IMR-90 (cell line): Measurements from ENCODE around the gene LARGE2. TPM values are rescaled to one million over a fixed set of nuclear protein-coding genes. Genes with fewer than 3 reads are reported as not detected.

Experiments
- ATAC-seq: fragments of 200-7000 bp; cut with Tn5 transposase; 2 replicates; pipeline ENCODE4 v1.9.1; 2020; ENCODE audit warnings: low read depth, mild to moderate bottlenecking, moderate library complexity
- BruUV-seq: library from RNA; stranded (reverse); fragments of 400-500 nt; replicated peaks from 2 replicates; lab custom pipeline; 2021; lab: Mats Ljungman, UMichigan
- CTCF ChIA-PET: fragments of 300-600 bp; formaldehyde crosslinking; extraction: SDS; loops from one replicate; lab custom pipeline; 2021; ENCODE audit warnings: antibody characterized with exemption; lab: Yijun Ruan, JAX
- POLR2A ChIA-PET: fragments of 300-600 bp; sonication (Branson Sonifier 250); formaldehyde crosslinking; loops from one replicate; lab custom pipeline; 2022; ENCODE audit warnings: antibody characterized with exemption; ENCODE audit not compliant: unreplicated experiment; lab: Charles Lee
- DNase-seq: peaks from one replicate; pipeline ENCODE4 v3.0.0; 2013
- H2AFZ ChIP-seq: replicated peaks from 2 replicates; pipeline ENCODE3; 2013; ENCODE audit warnings: low read length, mild to moderate bottlenecking; ENCODE audit not compliant: poor library complexity
- H2AK5ac ChIP-seq: 2 replicates; pipeline ENCODE4 v1.6.1; 2013; ENCODE audit warnings: low read depth, low read length, inconsistent platforms
- H2AK9ac ChIP-seq: replicated peaks from 2 replicates; pipeline ENCODE3; 2013; ENCODE audit warnings: mild to moderate bottlenecking, low read depth, low read length, moderate library complexity; ENCODE audit not compliant: poor library complexity
- H2BK120ac ChIP-seq: 2 replicates; pipeline ENCODE4 v1.6.1; 2013; ENCODE audit warnings: low read depth, low read length, inconsistent platforms
- H2BK15ac ChIP-seq: 3 replicates; pipeline ENCODE4 v1.6.1; 2013; ENCODE audit warnings: low read depth, low read length, inconsistent platforms
- H2BK20ac ChIP-seq: 2 replicates; pipeline ENCODE4 v1.6.1; 2013; ENCODE audit warnings: low read depth, mild to moderate bottlenecking, inconsistent platforms, low read length, moderate library complexity
- H2BK5ac ChIP-seq: 2 replicates; pipeline ENCODE4 v1.6.1; 2013; ENCODE audit warnings: mild to moderate bottlenecking, low read depth, low read length, inconsistent platforms; ENCODE audit not compliant: poor library complexity, severe bottlenecking
- H3K14ac ChIP-seq: replicated peaks from 2 replicates; pipeline ENCODE4 v1.6.1; 2013; ENCODE audit warnings: low read depth, low read length, inconsistent platforms
- H3K18ac ChIP-seq: 2 replicates; pipeline ENCODE4 v1.6.1; 2013; ENCODE audit warnings: low read depth, low read length, control low read depth
- H3K23ac ChIP-seq: 2 replicates; pipeline ENCODE4 v1.6.1; 2013; ENCODE audit warnings: low read depth, low read length, inconsistent platforms
- H3K27ac ChIP-seq: 2 replicates; pipeline ENCODE4 v1.5.1; 2013; ENCODE audit warnings: mild to moderate bottlenecking, control low read depth, low read length; ENCODE audit not compliant: insufficient read depth
- H3K27me3 ChIP-seq: 2 replicates; pipeline ENCODE4 v1.6.1; 2013; ENCODE audit warnings: low read length; ENCODE audit not compliant: control insufficient read depth, insufficient read depth
- H3K36me3 ChIP-seq: 2 replicates; pipeline ENCODE4 v1.6.1; 2013; ENCODE audit warnings: low read length, mixed read lengths; ENCODE audit not compliant: control insufficient read depth, insufficient read depth
- H3K4ac ChIP-seq: 2 replicates; pipeline ENCODE4 v1.6.1; 2013; ENCODE audit warnings: low read depth, low read length, inconsistent platforms
- H3K4me1 ChIP-seq: 2 replicates; pipeline ENCODE4 v1.6.1; 2013; ENCODE audit warnings: low read length, mixed read lengths; ENCODE audit not compliant: control insufficient read depth, insufficient read depth
- H3K4me2 ChIP-seq: 2 replicates; pipeline ENCODE4 v1.6.1; 2013; ENCODE audit warnings: low read depth, mild to moderate bottlenecking, control low read depth, low read length, moderate library complexity
- H3K4me3 ChIP-seq: 2 replicates; pipeline ENCODE4 v1.5.1; 2013; ENCODE audit warnings: low read depth, mild to moderate bottlenecking, control low read depth, low read length, moderate library complexity; ENCODE audit not compliant: insufficient read depth
- H3K56ac ChIP-seq: 2 replicates; pipeline ENCODE4 v1.6.1; 2013; ENCODE audit warnings: low read length, inconsistent platforms; ENCODE audit not compliant: insufficient read depth; ENCODE audit errors: extremely low read depth
- H3K79me1 ChIP-seq, 2 experiments: 2 replicates each; pipeline ENCODE4 v1.6.1; 2013; ENCODE audit warnings: low read length in 2 of 2, inconsistent platforms in 1 of 2, low read depth in 1 of 2
- H3K9ac ChIP-seq: 2 replicates; pipeline ENCODE4 v1.6.1; 2013; ENCODE audit warnings: low read depth, low read length, control low read depth
- H3K9me1 ChIP-seq: 2 replicates; pipeline ENCODE4 v1.6.1; 2013; ENCODE audit warnings: low read length, inconsistent platforms; ENCODE audit not compliant: insufficient read depth
- H3K9me3 ChIP-seq: 2 replicates; pipeline ENCODE4 v1.6.1; 2013; ENCODE audit warnings: low read length; ENCODE audit not compliant: control insufficient read depth, insufficient read depth
- H4K20me1 ChIP-seq: 2 replicates; pipeline ENCODE4 v1.6.1; 2013; ENCODE audit warnings: low read length, inconsistent platforms; ENCODE audit not compliant: insufficient read depth
- H4K5ac ChIP-seq: 2 replicates; pipeline ENCODE4 v1.6.1; 2013; ENCODE audit warnings: mild to moderate bottlenecking, low read depth, low read length, control low read depth
- H4K8ac ChIP-seq, 2 experiments: 2 replicates each; pipeline ENCODE4 v1.6.1; 2013; ENCODE audit warnings: low read depth in 2 of 2, low read length in 2 of 2, control low read depth in 1 of 2, inconsistent platforms in 1 of 2
- H4K91ac ChIP-seq: 2 replicates; pipeline ENCODE4 v1.6.1; 2013; ENCODE audit warnings: low read depth, low read length, inconsistent platforms; ENCODE audit not compliant: insufficient read depth
- BHLHE40 ChIP-seq: fragments of 150-350 bp; IDR thresholded peaks from 2 replicates; pipeline ENCODE4 v1.6.1; 2016; ENCODE audit warnings: mild to moderate bottlenecking, low read depth, low read length
- CEBPB ChIP-seq: IDR thresholded peaks from 2 replicates; pipeline ENCODE4 v1.6.1; 2012; ENCODE audit warnings: low read depth, low read length, improper control_type of control experiment
- CHD1 ChIP-seq: IDR thresholded peaks from 2 replicates; pipeline ENCODE4 v1.6.1; 2012; ENCODE audit warnings: low read depth, low read length, improper control_type of control experiment
- CTCF ChIP-seq: conservative IDR thresholded peaks from 2 replicates; pipeline ENCODE4 v1.5.1; 2012; ENCODE audit warnings: mild to moderate bottlenecking, low read depth, low read length, improper control_type of control experiment
- FOS ChIP-seq: fragments of 150-350 bp; IDR thresholded peaks from 2 replicates; pipeline ENCODE4 v1.6.1; 2016; ENCODE audit warnings: low read depth, low read length
- MAFK ChIP-seq: IDR thresholded peaks from 2 replicates; pipeline ENCODE4 v1.6.1; 2012; ENCODE audit warnings: low read depth, low read length, improper control_type of control experiment
- MAZ ChIP-seq: IDR thresholded peaks from 2 replicates; pipeline ENCODE4 v1.6.1; 2012; ENCODE audit warnings: low read depth, mild to moderate bottlenecking, low read length, improper control_type of control experiment, moderate library complexity, borderline replicate concordance
- MXI1 ChIP-seq: IDR thresholded peaks from 2 replicates; pipeline ENCODE4 v1.6.1; 2012; ENCODE audit warnings: low read depth, mild to moderate bottlenecking, low read length, moderate library complexity, borderline replicate concordance
- NFE2L2 ChIP-seq: fragments of 150-350 bp; IDR thresholded peaks from 2 replicates; pipeline ENCODE4 v1.6.1; 2016; ENCODE audit warnings: low read depth, mild to moderate bottlenecking, low read length
- POLR2A ChIP-seq: IDR thresholded peaks from 2 replicates; pipeline ENCODE4 v1.6.1; 2012; ENCODE audit warnings: mild to moderate bottlenecking, low read depth, low read length
- RAD21 ChIP-seq: IDR thresholded peaks from 2 replicates; pipeline ENCODE4 v1.6.1; 2012; ENCODE audit warnings: low read length, improper control_type of control experiment
- RCOR1 ChIP-seq: IDR thresholded peaks from 2 replicates; pipeline ENCODE4 v1.6.1; 2012; ENCODE audit warnings: mild to moderate bottlenecking, low read length, improper control_type of control experiment; ENCODE audit not compliant: insufficient replicate concordance
- RFX5 ChIP-seq: IDR thresholded peaks from 2 replicates; pipeline ENCODE4 v1.8.0; 2012; ENCODE audit warnings: low read depth, mild to moderate bottlenecking, low read length, moderate library complexity
- SMC3 ChIP-seq: fragments of 150-350 bp; IDR thresholded peaks from 2 replicates; pipeline ENCODE4 v1.6.1; 2016; ENCODE audit warnings: low read depth, mild to moderate bottlenecking, antibody characterized with exemption, low read length, moderate library complexity
- USF2 ChIP-seq: fragments of 150-350 bp; IDR thresholded peaks from 2 replicates; pipeline ENCODE4 v1.6.1; 2017; ENCODE audit warnings: mild to moderate bottlenecking, antibody characterized with exemption, low read length, low read depth
- WGBS, 2 experiments: methylation state at CpG; one replicate each; pipeline versions ENCODE4 v1.1.5 to v1.1.7; 2013; ENCODE audit warnings: missing lambda C conversion rate in 2 of 2; ENCODE audit not compliant: insufficient read length in 1 of 2; ENCODE audit errors: extremely low coverage in 2 of 2; 5-methylcytosine and 5-hydroxymethylcytosine counted together
- dilution Hi-C: fragments of 300-500 bp; cut with HindIII; formaldehyde crosslinking; loops from one replicate; pipeline ENCODE4 v1.14.3; 2018; ENCODE audit warnings: low sequenced_read_pairs; ENCODE audit not compliant: unreplicated experiment
- in situ Hi-C: fragments of 300-500 bp; cut with MboI; formaldehyde crosslinking; loops from 3 replicates; pipeline ENCODE4 v1.14.3; 2019; ENCODE audit warnings: low sequenced_read_pairs, inconsistent platforms, mixed read lengths
- intact Hi-C: fragments of 100-400 bp; cut with micrococcal nuclease; formaldehyde crosslinking; loops from 2 replicates; pipeline ENCODE4 v1.10.0; 2022
- polyA plus RNA-seq, 3 experiments: library from polyadenylated mRNA; depleted of rRNA; stranded (reverse); fragments of >200 nt; gene quantifications; 2 replicates each; pipeline ENCODE4 v1.2.3, GENCODE V29; 2012; ENCODE audit warnings: low replicate concordance in 1 of 3
- total RNA-seq: library from RNA; depleted of rRNA; stranded (reverse); fragments of >200 nt; gene quantifications from 2 replicates; pipeline ENCODE4 v1.2.3, GENCODE V29; 2012

LARGE2 gene
- total and polyA plus RNA-seq, 2 of the 4 experiments (the other 2 are of a cell fraction): 0.03 TPM; not detected in 1

- Histone ChIP-seq H3K9me1 (no peaks in the 10 kb centered on the region), H3K4me1 (no peaks in the 10 kb centered on the region; the same call in 1 of the 2 replicates), H3K4ac (no peak overlapping the region), H3K4me3 (no peak overlapping the region), H3K23ac (no peak overlapping the region), H3K56ac (no peak overlapping the region), H3K36me3 (peaks cover 1% of the 10 kb centered on the region; the same call in 1 of the 2 replicates), H2AK5ac (no peak overlapping the region), H2AFZ (no peak overlapping the region), H2BK120ac (no peak overlapping the region), H4K20me1 (peaks cover 7% of the 10 kb centered on the region), H3K18ac (no peak overlapping the region), H3K9ac (no peak overlapping the region), H4K91ac (no peak overlapping the region), H3K4me2 (no peak overlapping the region), H2AK9ac (no peak overlapping the region), H3K27ac (no peak overlapping the region), H3K27me3 (peaks cover 47% of the 10 kb centered on the region), H2BK20ac (no peak overlapping the region), H4K8ac (no peak overlapping the region), H4K5ac (no peak overlapping the region), H2BK5ac (no peak overlapping the region), H3K9me3 (no peaks in the 10 kb centered on the region), H3K79me1 (no peaks in the 10 kb centered on the region), H2BK15ac (no peak overlapping the region), H3K14ac (no peak overlapping the region)
- DNase-seq (no peak), ATAC-seq (no peak)
- intact Hi-C loops: no loop called here
- dilution Hi-C loops: no loop called here
- in situ Hi-C loops: no loop called here
- TF ChIP-seq SMC3 (no peak), CEBPB (no peak), CHD1 (no peak), RFX5 (no peak), RCOR1 (no peak), NFE2L2 (no peak), MAFK (no peak), BHLHE40 (no peak), RAD21 (no peak), MAZ (no peak), USF2 (no peak), POLR2A (no peak), CTCF (no peak), FOS (no peak), MXI1 (no peak)
- CTCF ChIA-PET: no interaction called here
- POLR2A ChIA-PET: no interaction called here
- WGBS, 2 experiments: no CpG with 5 or more reads among the region's 3 CpGs
- no TSS peak for BruUV-seq
Observed at GRCh38 chr11:45925550-45925949, 3.1 kb downstream of the LARGE2 start.
